GM21447 (cell line): Measurements from ENCODE around the gene ABCA7.

ENCODE experiments used
- ATAC-seq: cut with Tn5 transposase; IDR thresholded peaks from one replicate; pipeline ENCODE4 v1.9.1; 2021; ENCODE audit not compliant: unreplicated experiment

Gene ABCA7

DNA sequence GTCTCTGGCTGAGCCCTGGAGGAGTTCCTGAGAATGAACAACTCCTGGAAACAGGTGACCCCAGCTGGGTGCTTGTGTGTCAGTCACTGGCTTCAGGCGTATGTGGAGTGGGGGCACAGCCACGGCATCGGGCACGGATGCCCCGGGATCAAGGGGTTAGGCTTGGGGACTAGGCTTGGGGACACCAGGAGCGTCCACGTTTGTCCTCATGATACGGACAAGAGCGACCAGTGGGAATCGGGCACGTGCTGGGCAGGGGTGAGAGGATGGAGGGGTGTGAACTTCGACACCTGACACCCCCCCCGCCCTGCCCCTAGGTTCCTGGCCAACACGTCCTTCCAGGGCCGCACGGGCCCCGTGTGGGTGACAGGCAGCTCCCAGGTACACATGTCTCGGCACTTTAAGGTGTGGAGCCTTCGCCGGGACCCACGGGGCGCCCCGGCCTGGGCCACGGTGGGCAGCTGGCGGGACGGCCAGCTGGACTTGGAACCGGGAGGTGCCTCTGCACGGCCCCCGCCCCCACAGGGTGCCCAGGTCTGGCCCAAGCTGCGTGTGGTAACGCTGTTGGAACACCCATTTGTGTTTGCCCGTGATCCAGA, 35.6 kb upstream of the ABCA7 start:
- ATAC-seq: no peak

DNA sequence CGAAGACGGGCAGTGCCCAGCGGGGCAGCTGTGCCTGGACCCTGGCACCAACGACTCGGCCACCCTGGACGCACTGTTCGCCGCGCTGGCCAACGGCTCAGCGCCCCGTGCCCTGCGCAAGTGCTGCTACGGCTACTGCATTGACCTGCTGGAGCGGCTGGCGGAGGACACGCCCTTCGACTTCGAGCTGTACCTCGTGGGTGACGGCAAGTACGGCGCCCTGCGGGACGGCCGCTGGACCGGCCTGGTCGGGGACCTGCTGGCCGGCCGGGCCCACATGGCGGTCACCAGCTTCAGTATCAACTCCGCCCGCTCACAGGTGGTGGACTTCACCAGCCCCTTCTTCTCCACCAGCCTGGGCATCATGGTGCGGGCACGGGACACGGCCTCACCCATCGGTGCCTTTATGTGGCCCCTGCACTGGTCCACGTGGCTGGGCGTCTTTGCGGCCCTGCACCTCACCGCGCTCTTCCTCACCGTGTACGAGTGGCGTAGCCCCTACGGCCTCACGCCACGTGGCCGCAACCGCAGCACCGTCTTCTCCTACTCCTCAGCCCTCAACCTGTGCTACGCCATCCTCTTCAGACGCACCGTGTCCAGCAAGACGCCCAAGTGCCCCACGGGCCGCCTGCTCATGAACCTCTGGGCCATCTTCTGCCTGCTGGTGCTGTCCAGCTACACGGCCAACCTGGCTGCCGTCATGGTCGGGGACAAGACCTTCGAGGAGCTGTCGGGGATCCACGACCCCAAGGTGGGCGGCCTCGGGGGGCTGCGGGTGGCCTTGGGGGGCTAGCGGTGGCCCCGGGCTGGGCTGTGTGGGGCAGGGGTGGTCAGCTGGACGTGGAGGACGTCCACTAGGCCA, 34.9 kb upstream of the ABCA7 start:
- no peak for ATAC-seq

DNA sequence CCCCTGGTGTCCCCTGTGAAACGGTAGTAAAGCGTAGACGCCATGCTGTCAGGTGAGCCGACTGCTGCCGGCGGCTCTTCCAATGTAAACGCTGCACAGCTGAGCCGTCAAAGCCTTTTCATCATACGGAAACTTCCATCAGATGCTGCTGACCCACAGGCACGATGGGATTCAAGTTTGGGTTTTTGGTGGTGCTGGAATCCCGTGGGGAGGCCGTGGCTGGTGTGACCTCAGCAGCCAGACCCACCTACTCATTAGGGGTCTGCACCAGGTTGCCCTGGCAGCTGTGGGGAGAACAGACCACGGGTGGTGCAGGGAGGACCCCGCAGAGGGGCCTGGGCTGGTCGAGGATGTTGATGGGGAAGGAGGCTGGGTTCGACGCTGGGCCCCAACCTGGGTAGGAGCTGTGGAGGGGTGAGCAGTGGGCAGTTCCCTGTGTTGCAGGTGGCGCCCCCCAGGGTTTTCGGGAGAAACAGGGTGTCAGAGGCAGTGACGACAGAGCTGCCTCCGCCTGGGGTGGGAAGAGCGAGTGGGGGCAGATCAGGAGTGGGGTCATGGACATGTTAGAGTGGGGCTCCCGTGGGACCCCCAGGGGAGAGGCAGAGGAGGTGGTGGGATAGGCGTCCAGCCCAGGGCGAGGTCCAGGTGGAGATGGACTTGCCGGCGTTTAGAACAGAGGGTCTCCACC, 33.1 kb upstream of the ABCA7 start:
- no peak for ATAC-seq

DNA sequence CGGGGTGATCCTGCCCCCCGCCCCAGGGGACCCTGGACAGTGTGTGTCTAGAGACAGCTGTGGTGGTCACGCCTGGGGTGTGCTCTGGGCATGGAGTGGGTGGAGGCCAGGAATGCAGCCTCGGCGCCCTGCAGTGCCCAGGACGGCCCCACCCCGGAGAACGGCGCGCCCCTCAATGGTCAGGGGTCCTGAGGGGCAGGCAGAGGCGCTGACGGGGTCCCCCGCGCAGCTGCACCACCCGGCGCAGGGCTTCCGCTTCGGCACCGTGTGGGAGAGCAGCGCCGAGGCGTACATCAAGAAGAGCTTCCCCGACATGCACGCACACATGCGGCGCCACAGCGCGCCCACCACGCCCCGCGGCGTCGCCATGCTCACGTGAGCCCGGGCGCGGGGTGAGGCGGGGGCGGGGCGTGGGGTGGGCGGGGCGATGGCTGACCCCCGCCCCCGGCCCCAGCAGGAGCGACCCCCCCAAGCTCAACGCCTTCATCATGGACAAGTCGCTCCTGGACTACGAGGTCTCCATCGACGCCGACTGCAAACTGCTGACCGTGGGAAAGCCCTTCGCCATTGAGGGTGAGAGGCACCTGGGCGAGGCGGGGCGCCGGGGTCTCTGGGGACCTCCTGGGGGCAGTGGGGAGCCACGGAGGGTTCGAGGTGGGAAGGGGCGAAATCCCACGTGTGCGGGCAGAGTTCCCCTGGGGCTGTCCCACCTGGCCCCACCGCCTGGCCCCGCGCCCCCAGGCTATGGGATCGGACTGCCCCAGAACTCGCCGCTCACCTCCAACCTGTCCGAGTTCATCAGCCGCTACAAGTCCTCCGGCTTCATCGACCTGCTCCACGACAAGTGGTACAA, 32.3 kb upstream of the ABCA7 start:
- no peak for ATAC-seq

DNA sequence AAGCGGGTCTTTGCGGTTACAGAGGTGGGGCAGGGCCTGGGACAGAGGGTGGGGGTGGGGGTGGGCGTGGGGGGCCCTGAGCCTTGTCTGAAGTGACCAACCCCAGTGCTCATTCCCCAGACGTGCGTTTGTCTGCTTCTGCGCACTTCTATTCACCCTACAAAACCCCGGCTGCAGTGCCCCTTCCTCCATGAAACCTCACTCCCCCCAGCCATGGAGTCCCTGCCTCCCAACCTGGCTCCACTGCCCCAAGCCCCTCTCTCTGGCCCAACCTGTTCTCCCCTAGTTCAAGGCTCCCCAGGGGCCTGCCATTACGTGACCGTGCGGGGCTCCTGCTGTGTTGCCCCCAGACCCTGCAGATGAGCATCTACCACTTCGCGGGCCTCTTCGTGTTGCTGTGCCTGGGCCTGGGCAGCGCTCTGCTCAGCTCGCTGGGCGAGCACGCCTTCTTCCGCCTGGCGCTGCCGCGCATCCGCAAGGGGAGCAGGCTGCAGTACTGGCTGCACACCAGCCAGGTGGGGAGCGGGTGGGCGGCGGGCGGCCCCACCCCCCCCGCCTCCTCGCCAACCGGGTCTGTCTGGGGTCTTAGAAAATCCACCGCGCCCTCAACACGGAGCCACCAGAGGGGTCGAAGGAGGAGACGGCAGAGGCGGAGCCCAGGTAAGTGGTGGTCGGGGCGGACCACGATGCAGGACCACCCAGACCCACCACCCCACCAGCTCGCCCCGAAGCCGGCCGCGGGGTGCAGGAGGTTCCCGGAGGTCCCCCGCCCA, 31.5 kb upstream of the ABCA7 start:
- no peak for ATAC-seq

DNA sequence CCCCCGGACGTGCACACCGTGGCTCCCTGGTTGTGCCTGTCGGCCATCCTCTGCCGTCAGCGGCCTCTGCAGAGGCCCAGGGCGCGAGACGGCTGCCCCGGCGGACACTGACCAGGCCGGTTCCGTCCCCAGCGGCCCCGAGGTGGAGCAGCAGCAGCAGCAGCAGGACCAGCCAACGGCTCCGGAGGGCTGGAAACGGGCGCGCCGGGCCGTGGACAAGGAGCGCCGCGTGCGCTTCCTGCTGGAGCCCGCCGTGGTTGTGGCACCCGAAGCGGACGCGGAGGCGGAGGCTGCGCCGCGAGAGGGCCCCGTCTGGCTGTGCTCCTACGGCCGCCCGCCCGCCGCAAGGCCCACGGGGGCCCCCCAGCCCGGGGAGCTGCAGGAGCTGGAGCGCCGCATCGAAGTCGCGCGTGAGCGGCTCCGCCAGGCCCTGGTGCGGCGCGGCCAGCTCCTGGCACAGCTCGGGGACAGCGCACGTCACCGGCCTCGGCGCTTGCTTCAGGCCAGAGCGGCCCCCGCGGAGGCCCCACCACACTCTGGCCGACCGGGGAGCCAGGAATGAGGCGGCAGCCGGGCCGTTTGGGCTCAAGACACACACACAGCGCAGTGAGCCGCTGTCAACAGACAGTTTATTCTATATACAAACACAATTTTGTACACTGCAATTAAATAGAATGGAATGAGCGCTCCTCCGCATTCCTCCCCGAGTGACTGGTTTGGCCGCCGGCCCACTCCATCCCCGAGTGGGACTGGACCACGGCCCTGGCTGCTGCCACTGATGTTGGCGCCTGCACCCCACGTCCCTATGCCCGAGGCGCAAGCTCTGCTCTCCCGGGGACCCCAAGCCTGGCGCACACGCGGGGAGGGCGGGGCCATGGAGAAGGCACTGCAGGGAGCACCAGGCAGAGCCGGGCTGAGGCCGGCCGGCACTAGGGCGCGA, 30.6 kb upstream of the ABCA7 start:
- ATAC-seq: no peak

DNA sequence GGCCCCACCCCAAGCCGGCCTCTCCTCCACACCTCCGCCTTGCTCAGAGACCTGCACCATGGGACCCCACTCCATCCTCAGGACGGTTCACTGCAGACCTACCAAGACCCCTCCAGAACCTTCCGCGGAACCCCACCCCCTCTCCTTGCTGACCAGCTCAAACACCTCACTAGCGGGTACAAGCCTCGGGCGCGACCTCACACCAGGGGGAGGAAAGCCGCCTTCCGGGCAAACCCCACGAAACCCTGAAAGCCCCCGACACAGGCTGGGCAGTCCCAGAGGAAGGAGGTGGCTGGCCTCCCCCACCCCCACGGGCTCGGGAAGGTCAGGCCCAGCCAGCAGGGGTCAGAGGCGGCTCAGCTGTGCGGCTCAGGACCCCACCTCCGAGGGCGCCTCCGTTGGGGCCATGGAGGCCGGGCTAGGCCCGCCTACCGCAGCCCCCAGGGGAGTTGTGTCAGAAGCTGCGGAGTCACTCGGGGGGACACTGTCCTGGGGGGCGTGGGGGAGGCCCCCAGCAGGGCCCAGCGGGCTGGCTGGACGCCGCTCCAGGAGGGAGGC, 29.8 kb upstream of the ABCA7 start:
- no peak for ATAC-seq

DNA sequence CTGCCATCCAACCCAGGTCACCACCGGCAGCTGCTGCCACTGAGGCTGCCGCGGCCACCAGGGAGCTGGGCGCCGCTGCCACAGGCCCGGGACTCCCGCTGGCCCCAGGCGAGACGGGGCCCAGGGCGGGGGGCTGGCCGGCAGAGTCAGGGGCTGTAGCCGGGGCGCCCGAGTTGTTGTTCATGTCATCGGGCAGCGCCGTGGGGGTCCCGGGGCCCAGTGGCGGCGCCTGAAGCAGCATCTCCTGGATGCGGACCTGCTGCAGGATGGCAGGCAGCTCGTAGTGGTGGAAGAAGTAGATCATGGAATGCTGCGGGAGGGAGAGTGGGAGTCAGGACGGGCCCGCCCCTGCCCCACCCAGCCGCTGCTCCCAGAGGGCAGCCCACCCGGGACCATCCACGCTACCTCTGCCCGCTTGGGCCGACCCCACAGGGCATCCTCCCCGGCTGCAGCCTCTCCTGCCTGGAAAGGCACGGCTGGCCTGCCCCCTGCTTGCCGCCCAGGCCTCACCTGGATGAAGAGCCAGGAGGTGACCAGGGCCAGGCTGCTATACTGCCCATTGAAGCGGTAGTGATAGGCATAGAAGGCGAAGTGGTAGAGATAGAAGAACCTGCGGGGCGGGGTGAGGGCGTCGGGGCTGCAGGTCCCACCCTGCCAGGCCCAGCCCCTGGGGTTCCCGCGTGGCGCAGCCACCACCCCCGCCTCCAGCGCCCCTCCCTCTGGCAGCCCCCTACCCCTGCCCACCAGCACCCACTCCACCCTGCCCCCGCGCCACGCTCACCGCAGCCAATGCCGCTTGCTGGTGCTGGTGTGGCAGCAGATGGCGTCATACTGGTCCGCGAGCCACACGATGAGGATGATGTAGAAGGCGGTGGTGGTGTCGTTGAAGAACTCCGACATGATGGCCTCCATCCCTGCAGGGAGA, 29.1 kb upstream of the ABCA7 start:
- ATAC-seq: no peak

DNA sequence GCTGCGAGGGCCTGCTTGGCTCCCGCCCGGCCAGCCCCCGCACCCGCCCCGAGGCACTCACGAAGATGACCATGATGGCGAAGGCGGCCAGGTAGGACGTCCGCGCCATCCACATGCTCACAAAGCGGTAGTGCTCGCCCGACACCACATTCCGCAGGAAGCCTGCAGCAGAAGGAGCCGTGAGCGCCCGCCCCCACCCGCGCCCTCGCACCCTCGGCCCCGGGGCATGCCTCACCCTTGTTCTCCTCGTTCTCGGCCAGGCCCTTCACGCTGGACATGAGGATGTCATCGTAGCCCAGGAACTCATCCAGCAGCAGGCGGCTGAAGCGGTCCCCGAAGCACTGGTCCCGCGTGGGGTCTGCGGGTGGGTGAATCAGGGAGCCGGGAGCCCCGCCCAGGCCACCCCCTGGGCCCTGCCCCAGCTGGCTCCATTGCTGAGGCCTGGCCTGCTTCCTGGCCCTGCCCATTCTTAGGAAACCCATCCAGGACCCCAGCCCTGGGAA, 28.0 kb upstream of the ABCA7 start:
- no peak for ATAC-seq

DNA sequence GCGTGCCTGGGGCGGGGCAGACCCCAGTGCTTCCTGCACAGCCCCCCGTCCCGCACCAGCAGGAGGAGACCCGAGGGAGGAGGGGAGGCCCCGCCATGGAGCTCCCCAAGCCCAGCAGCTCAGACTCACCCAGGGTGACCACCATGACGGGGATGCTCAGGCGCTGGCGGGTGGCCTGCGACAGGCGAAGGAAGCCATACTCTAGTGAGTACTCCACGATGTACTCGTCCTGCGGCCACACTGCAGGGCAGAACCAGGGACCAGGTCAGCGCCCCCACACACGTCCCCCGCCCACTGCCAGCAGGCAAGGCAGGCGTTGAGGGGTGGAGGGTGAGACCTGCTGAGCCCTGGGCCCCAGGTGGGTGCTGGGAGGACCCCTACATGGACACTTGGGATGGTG, 27.6 kb upstream of the ABCA7 start:
- ATAC-seq: no peak

DNA sequence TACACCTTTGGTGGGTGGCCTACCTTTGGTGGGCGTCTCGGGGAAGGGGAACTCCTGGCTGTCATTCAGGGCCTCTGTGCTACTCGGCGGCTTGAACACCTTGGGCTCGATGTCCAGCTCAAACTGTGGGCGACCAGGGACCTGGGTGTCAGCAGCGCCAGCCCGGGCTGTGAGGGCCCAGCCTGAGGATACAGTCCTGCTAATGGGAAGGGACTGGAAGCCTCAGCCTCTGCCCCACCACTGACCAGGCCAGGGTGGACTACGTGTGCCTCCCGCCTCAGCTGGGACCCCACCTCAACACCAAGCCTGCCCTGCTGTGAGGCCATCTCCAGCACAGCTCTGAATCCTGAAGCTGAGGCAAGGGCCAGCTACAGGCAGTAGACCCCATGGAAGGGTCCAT, 26.7 kb upstream of the ABCA7 start:
- ATAC-seq: no peak

DNA sequence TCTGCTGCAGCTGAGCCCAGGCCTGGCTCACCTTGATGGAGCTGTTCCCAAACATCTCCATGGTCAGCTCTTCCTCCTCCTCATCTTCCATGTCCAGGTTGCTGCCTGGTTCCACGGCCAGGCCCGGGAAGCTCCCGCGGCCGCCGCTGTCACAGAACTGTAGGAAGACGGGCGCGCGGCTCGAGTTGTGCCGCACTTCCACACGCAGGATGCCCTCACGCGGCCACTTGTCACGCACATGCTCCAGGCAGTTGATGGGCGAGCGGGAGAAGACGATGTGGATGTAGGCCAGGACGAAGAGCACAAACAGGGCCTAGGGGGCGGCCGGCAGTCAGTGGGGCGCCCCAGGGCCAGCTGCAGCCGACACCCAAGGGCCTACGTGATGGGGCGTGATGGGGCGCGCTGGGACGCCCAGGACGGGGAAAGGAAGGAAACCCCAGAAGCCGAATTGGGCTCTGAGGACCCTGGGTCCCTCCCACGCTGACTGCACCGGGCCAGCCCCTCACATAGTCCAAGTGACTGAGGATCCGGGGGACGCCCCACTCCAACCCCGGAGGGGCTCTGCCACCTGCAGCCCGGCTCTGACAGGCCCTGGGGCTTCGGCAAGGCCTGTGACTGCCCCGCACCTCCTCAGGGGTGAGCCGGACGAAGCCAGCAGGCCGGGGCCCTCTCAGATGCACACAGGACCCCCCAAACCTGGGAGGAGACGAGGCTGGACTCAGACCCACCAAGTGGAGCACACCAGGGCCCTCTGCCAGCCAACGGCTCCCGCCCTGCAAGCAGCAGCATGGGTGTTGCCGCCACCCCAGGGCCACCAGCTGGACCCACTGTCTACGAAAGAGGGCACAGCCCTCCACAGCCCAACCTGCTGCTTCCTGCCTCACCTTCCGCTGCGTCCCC, 25.5 kb upstream of the ABCA7 start:
- ATAC-seq: no peak

DNA sequence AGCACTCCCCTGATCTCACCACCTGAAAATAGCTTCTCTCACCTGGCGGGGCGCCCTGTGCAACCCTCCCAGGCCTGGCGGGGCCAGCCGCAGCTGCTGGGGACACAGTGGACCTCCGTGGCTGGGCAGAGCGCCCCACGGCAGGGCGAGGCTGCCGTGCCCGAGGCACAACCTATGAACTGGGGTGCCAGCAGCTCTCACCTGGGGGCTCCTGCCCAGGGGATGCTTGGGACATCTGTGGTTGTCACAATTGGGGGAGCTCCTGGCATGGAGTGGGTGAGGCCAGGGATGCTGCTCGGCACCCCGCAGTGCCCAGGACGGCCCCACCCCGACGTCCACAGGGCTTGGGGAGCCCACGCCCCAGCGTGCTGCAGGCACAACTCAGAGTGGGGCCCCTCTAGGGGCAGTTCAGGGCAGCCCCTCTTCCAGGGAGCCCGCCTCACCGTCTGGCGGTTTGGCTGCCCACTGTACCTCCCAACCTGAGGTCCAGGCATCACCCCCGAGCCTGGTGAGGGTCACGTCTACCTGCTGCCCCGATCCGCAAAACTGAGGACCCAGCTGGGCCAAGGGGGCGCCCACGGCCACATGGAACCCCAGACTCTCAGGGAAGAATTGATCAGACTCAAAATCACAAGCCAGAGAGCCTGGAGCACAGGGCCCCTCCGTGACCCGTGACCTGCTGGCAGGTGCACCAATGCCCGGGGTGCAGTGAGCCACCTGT, 24.7 kb upstream of the ABCA7 start:
- no peak for ATAC-seq

DNA sequence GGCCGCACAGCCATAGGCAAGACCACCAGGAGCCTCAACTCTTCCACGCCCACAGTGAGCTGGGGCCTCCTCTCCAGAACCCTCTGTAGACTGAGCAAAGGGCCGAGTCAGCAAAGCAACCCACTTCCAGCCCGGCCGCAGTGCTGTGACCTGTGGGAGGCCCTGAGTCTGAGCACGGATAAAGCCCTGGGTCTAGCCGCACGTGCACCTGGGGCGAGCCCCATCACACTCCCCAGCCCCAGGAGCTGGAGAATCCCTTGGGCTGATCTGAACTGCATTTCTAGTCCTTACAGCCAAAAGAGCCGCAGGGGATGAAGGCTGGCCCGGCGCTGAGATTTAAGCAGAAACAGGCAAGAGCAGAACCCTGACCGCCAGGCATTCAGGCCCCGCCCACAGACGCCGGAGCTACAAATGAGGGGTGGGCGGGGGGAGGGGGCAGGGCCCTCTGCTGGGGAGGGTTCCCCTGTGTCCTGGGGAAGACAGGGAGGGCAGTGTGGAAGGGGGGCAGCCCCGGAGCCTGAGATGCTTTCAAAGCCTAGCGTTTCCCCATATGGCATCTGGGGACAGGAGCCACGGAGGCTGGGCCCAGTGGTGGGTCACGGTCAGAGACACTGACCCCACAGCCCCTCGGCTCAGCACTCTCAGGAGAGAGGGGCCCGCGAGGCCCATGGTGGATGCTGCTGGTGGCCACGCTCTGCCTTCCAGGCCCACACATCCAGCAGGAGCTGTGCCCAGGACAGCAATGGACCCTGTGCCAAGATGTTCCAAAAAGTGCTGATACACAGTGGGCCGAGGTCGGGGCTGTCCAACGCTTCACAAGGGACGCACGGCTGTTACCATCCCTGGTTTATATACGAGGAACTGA, 23.9 kb upstream of the ABCA7 start:
- no peak for ATAC-seq

DNA sequence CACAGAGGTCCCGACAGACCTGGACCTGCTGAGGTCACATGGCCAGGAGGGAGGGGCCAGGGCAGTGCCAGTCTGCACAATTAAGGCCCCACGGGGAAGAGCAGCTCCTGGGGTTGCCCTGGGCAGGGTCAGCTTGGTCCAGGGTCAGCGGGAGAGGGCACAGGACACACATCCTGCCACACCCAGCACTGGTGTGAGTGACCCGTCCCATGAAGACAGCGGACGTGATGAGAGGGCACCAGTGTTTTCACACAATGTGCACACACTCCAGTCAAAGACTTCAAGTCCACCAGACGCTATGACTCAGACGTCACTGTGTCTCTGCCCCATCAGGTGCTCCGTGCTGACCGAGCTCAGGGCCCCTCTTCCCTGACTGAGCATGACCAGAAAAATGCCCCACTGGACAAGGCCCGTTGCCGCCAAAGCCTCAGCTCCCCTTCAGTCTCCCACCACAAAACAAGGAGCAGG, 23.2 kb upstream of the ABCA7 start:
- no peak for ATAC-seq
